Prostate gland (tissue), 2 donors: ENCODE data around the gene NRXN3. TPM values are rescaled to one million over a fixed set of nuclear protein-coding genes. Genes with fewer than 3 reads are reported as not detected.
"Not testable (repeated sequence)": the region's sequence is repeated elsewhere in the genome, so short reads cannot be mapped to it uniquely, and the experiment has no call there.

Experiments
- DNase-seq: peaks from one replicate; pipeline ENCODE4 v3.0.0-alpha.2; 2019; ENCODE audit warnings: low spot score
- H3K27ac ChIP-seq, 2 donors: fragments of 200-600 bp; sonication (generic); 2 replicates each; pipeline ENCODE4 v1.5.1; 2017 to 2019
- H3K27me3 ChIP-seq: fragments of 200-600 bp; sonication (generic); replicated peaks from 2 replicates; pipeline ENCODE4 v1.5.1; 2019; ENCODE audit not compliant: insufficient read depth
- H3K36me3 ChIP-seq, 2 donors: fragments of 200-600 bp; sonication (generic); 1 replicate in 1 of 2; 2 replicates in 1 of 2; pipeline versions ENCODE4 v1.5.1 to v1.8.1; 2017 to 2019
- H3K4me1 ChIP-seq: fragments of 200-600 bp; sonication (generic); replicated peaks from 2 replicates; pipeline ENCODE4 v1.5.1; 2019
- H3K4me3 ChIP-seq, 2 donors: fragments of 200-600 bp; sonication (generic); 2 replicates each; pipeline ENCODE4 v1.5.1; 2017 to 2019
- H3K9me3 ChIP-seq: fragments of 200-600 bp; sonication (generic); 2 replicates; pipeline ENCODE4 v1.5.1; 2017
- POLR2A ChIP-seq: fragments of 450-650 bp; IDR thresholded peaks from one replicate; pipeline ENCODE4 v1.6.1; 2016; ENCODE audit warnings: antibody characterized with exemption, mild to moderate bottlenecking
- POLR2AphosphoS5 ChIP-seq: sonication (generic); formaldehyde crosslinking; IDR thresholded peaks from one replicate; pipeline ENCODE4 v1.6.1; 2017; ENCODE audit warnings: antibody characterized with exemption
- WGBS: methylation state at CpG from one replicate; pipeline ENCODE4 v1.1.5; 2018; 5-methylcytosine and 5-hydroxymethylcytosine counted together
- intact Hi-C: fragments of 100-400 bp; cut with DNase I; formaldehyde crosslinking; loops from one replicate; pipeline ENCODE4 v1.14.2; 2022
- total RNA-seq, 2 donors: library from RNA; depleted of rRNA; stranded (reverse); fragments of >200 nt; gene quantifications; one replicate each; pipeline ENCODE4 v1.1.0, GENCODE V29; 2016
- TF ChIP-seq, protein P1 (sequence below), 4 experiments: fragments of 200-600 bp in 2 of 4; fragments of 450-650 bp in 2 of 4; sonication (generic) in 2 of 4; IDR thresholded peaks; 1 replicate in 3 of 4; 2 replicates in 1 of 4; pipeline ENCODE4 v1.5.1; 2016 to 2019; ENCODE audit warnings: antibody characterized with exemption in 4 of 4, mild to moderate bottlenecking in 2 of 4, moderate library complexity in 2 of 4

Gene NRXN3
- total RNA-seq, 2 donors from 2014 or later = 6.6 to 8.2 TPM

DNA sequence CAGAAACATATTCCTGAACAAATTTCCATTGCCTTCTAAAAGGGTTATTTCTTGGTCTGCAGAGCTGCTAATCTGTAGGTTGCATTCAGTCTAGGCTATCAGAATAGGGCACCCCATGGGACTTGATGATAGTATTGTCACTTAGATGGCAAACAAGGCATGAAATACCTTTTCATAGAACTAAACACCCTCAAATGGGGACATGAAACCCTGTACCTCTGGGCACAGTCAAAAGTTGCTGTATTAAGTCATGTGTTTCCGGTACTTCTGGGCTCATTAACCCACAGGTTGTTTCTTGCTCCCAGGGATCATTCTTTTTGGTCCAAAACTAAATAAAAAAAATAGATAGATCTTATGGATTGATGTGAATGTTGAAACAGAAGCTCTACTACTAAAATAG is 930.4 kb downstream of the NRXN3 start:
- TF ChIP-seq POLR2A (no peak), POLR2AphosphoS5 (no peak)
- TF ChIP-seq, protein P1, sequence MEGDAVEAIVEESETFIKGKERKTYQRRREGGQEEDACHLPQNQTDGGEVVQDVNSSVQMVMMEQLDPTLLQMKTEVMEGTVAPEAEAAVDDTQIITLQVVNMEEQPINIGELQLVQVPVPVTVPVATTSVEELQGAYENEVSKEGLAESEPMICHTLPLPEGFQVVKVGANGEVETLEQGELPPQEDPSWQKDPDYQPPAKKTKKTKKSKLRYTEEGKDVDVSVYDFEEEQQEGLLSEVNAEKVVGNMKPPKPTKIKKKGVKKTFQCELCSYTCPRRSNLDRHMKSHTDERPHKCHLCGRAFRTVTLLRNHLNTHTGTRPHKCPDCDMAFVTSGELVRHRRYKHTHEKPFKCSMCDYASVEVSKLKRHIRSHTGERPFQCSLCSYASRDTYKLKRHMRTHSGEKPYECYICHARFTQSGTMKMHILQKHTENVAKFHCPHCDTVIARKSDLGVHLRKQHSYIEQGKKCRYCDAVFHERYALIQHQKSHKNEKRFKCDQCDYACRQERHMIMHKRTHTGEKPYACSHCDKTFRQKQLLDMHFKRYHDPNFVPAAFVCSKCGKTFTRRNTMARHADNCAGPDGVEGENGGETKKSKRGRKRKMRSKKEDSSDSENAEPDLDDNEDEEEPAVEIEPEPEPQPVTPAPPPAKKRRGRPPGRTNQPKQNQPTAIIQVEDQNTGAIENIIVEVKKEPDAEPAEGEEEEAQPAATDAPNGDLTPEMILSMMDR (IDR thresholded peaks at IDR 0.05) = no peak
- H3K27ac ChIP-seq = no peak overlapping the region
- no peaks in the 10 kb centered on the region for H3K4me1 ChIP-seq
- DNase-seq = no peak
- no peaks in the 10 kb centered on the region for H3K36me3 ChIP-seq
- no peaks in the 10 kb centered on the region for H3K27me3 ChIP-seq
- WGBS = 83% methylated on average over 1 of the region's 1 CpG
- intact Hi-C loops = no loop called here
- H3K4me3 ChIP-seq = no peak overlapping the region
- H3K9me3 ChIP-seq = no peaks in the 10 kb centered on the region

DNA sequence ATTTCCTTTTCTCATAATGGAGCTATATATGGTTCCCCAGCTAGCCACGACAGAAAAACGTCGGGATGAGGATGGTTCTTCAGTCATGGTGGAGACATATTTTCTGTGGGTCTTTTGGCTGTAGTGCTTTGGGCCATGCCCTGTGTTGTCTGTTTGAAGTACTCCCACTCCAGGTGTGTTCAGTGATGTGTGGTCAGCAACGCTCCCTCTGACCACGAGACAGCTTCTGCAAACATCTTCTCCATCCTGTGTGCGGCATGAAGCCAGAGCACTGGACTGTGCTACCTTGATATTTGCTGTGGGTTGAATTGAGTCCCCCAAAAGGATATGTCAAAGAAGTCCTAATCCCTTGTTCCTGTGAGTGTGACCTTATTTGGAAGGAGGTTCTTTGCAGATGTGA is 931.2 kb downstream of the NRXN3 start:
- intact Hi-C loops = no loop called here

DNA sequence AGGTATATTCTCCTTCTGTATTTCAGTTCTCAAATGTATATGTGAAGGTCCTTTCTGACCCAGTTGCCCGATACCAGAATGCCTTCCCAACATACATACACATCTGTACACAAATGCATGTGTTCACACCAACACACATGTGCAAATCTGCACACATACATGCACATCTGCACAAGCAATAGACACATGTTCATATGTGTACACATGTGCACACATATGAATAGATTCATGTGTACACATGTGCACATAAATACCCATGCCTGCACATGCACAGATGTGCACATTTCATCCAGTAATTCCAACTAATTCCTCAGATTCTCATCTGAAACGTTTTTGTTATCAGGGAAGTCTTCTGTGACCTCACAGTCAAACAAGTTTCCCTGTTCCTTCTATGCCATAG is 933.6 kb downstream of the NRXN3 start:
- H3K9me3 ChIP-seq = no peaks in the 10 kb centered on the region
- H3K27me3 ChIP-seq = no peaks in the 10 kb centered on the region
- no peaks in the 10 kb centered on the region for H3K4me1 ChIP-seq
- 63% methylated on average over 2 of the region's 2 CpGs for WGBS
- H3K4me3 ChIP-seq = no peak overlapping the region
- no peak overlapping the region for H3K27ac ChIP-seq
- intact Hi-C loops = no loop called here
- TF ChIP-seq POLR2A (no peak), POLR2AphosphoS5 (no peak)
- TF ChIP-seq, protein P1 (IDR thresholded peaks at IDR 0.05) = no peak
- no peak for DNase-seq
- H3K36me3 ChIP-seq = no peaks in the 10 kb centered on the region

More for the DNA sequence above, 931.2 kb downstream of the NRXN3 start:
- DNase-seq = no peak
- Histone ChIP-seq H3K27me3 (no peaks in the 10 kb centered on the region), H3K36me3 (no peaks in the 10 kb centered on the region), H3K27ac (no peak overlapping the region), H3K4me1 (no peaks in the 10 kb centered on the region), H3K9me3 (no peaks in the 10 kb centered on the region), H3K4me3 (no peak overlapping the region)
- WGBS = 87% methylated on average over 6 of the region's 6 CpGs
- TF ChIP-seq POLR2AphosphoS5 (no peak), POLR2A (no peak)
- TF ChIP-seq, protein P1 (IDR thresholded peaks at IDR 0.05) = no peak

DNA sequence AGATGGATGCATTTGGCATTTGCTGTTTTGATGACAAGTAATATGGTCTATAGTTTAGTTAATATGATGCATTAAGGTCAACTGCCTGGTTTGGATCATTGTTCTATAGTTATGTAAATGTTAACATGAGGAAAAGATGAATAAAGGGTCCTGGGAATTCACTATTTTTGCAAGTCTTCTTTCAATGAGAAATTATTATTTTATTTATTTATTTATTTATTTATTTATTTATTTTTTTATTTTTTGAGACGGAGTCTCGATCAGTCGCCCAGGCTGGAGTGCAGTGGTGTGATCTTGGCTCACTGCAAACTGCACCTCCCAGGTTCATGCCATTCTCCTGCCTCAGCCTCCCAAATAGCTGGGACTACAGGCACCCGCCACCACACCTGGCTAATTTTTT is 940.4 kb downstream of the NRXN3 start:
- H3K4me3 ChIP-seq, H3K27me3 ChIP-seq, H3K36me3 ChIP-seq, DNase-seq, H3K27ac ChIP-seq, H3K9me3 ChIP-seq, H3K4me1 ChIP-seq, intact Hi-C loops: not testable (repeated sequence)
- 50% methylated on average over 4 of the region's 4 CpGs for WGBS

DNA sequence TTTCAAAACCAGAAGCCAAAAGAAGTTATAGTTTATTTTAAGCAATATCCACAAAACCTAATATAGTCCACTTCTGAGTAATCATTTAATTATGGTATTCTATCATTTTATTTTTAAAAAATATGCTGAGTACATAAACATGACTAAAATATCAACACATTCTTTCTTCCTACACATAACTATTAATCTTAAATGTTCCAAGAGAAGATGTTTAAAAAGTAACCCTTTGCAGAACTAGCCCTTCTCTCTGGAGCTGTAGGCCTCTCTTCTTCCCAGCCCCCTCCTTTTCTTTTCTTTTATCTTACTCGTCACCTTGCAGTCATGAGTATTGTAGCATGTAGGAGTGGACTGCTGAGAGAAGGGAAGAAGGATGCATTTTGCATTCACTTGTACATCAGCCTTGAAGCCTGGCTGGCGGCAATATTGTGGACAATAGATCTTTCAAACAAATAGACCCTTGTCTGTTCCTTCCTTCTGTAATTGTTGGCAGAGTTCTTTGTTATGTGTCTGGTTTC is 941.9 kb downstream of the NRXN3 start:
- Histone ChIP-seq H3K27ac (no peak overlapping the region), H3K27me3 (no peaks in the 10 kb centered on the region), H3K4me1 (no peaks in the 10 kb centered on the region), H3K9me3 (no peaks in the 10 kb centered on the region), H3K4me3 (no peak overlapping the region), H3K36me3 (no peaks in the 10 kb centered on the region)
- DNase-seq = no peak
- no peak for TF ChIP-seq POLR2AphosphoS5
- WGBS = 11% methylated on average over 2 of the region's 2 CpGs
- intact Hi-C loops = no loop called here

DNA sequence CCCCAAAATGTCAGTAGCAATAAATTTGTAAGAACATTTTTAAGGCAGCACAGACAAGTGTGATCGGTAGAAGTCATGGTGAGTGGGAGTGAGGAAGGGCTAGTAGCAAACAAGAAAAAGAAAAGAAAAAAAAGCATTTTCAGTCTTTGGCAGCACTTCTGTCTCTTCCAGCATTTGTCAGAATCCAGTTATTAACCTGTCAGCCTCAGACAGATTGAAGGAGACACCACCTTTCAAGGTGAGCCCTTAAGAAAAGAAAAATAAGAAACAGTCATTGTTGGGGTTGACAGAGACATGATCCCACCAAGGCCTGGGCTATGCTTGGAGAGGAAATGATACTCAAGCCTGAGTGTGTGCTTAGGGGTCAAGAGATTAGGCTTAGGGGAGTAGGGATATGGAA is 947.4 kb downstream of the NRXN3 start:
- 52% methylated on average over 1 of the region's 1 CpG for WGBS
- Histone ChIP-seq H3K4me1 (no peaks in the 10 kb centered on the region), H3K9me3 (no peaks in the 10 kb centered on the region), H3K27ac (no peak overlapping the region), H3K4me3 (no peak overlapping the region), H3K36me3 (no peaks in the 10 kb centered on the region), H3K27me3 (no peaks in the 10 kb centered on the region)
- no peak for TF ChIP-seq POLR2A
- no peak for TF ChIP-seq POLR2AphosphoS5
- TF ChIP-seq, protein P1 (IDR thresholded peaks at IDR 0.05) = no peak
- no peak for DNase-seq
- intact Hi-C loops = no loop called here
